ENCODE data around the gene FOXP1.

The FOXP1 gene

GRCh38 chr3:71316066-71316777 is 267.3 kb downstream of the FOXP1 start:
- TF ChIP-seq FOXP2 (optimal IDR thresholded peaks at IDR 0.05; ENCODE audit: borderline replicate concordance, extremely low read depth, extremely low read length, insufficient read depth) (no peak), POLR2AphosphoS5 (IDR thresholded peaks at IDR 0.05; ENCODE audit: low read depth, low read length) (no peak), REST (IDR thresholded peaks at IDR 0.05; ENCODE audit: insufficient read depth in 1 of 2, low read depth in 2 of 2, low read length in 2 of 2) (no peak), SIN3A (IDR thresholded peaks at IDR 0.05; ENCODE audit: borderline replicate concordance, insufficient read depth, low read length) (no peak), TAF1 (IDR thresholded peaks at IDR 0.05; ENCODE audit: borderline replicate concordance, insufficient read depth, low read length) (no peak)

GRCh38 chr3:71315431-71315830 is 268.1 kb downstream of the FOXP1 start:
- TF ChIP-seq POLR2AphosphoS5 (IDR thresholded peaks at IDR 0.05; ENCODE audit: low read depth, low read length), result no peak
- no peak for TF ChIP-seq FOXP2 (optimal IDR thresholded peaks at IDR 0.05; ENCODE audit: borderline replicate concordance, extremely low read depth, extremely low read length, insufficient read depth)
- no peak for TF ChIP-seq REST (IDR thresholded peaks at IDR 0.05; ENCODE audit: insufficient read depth in 1 of 2, low read depth in 2 of 2, low read length in 2 of 2)
- TF ChIP-seq TAF1 (IDR thresholded peaks at IDR 0.05; ENCODE audit: borderline replicate concordance, insufficient read depth, low read length), result no peak
- no peak for TF ChIP-seq SIN3A (IDR thresholded peaks at IDR 0.05; ENCODE audit: borderline replicate concordance, insufficient read depth, low read length)

- TF ChIP-seq REST (IDR thresholded peaks at IDR 0.05; ENCODE audit: insufficient read depth in 1 of 2, low read depth in 2 of 2, low read length in 2 of 2) (no peak), TAF1 (IDR thresholded peaks at IDR 0.05; ENCODE audit: borderline replicate concordance, insufficient read depth, low read length) (no peak), FOXP2 (optimal IDR thresholded peaks at IDR 0.05; ENCODE audit: borderline replicate concordance, extremely low read depth, extremely low read length, insufficient read depth) (no peak), SIN3A (IDR thresholded peaks at IDR 0.05; ENCODE audit: borderline replicate concordance, insufficient read depth, low read length) (no peak), POLR2AphosphoS5 (IDR thresholded peaks at IDR 0.05; ENCODE audit: low read depth, low read length) (no peak)
These were observed 269.7 kb downstream of the FOXP1 start for GRCh38 chr3:71313844-71314243.

GRCh38 chr3:71312461-71312860 is 271.1 kb downstream of the FOXP1 start:
- TF ChIP-seq TAF1 (IDR thresholded peaks at IDR 0.05; ENCODE audit: borderline replicate concordance, insufficient read depth, low read length) (no peak), FOXP2 (optimal IDR thresholded peaks at IDR 0.05; ENCODE audit: borderline replicate concordance, extremely low read depth, extremely low read length, insufficient read depth) (no peak), POLR2AphosphoS5 (IDR thresholded peaks at IDR 0.05; ENCODE audit: low read depth, low read length) (no peak), SIN3A (IDR thresholded peaks at IDR 0.05; ENCODE audit: borderline replicate concordance, insufficient read depth, low read length) (no peak), REST (IDR thresholded peaks at IDR 0.05; ENCODE audit: insufficient read depth in 1 of 2, low read depth in 2 of 2, low read length in 2 of 2) (no peak)
